Lung (tissue), 16 donors: ENCODE results near the gene MTRF1L. TPM values are rescaled to one million over a fixed set of nuclear protein-coding genes. Genes with fewer than 3 reads are reported as not detected.

Experiments
- ATAC-seq: fragments of 200-7000 bp; cut with Tn5 transposase; one replicate; pipeline ENCODE4 v1.9.1; 2020; ENCODE audit warnings: moderate number of reproducible peaks; ENCODE audit not compliant: insufficient read depth, low FRiP score
- DNase-seq, 3 donors: peaks; one replicate each; pipeline ENCODE4 v3.0.0-alpha.2; 2013 to 2017
- H3K27ac ChIP-seq, 2 donors: one replicate each; pipeline ENCODE4 v1.5.1; 2013; ENCODE audit warnings: mild to moderate bottlenecking in 2 of 2, moderate library complexity in 2 of 2, control low read depth in 1 of 2, inconsistent platforms in 1 of 2, low read depth in 1 of 2, low read length in 1 of 2
- H3K27me3 ChIP-seq, 3 donors: one replicate each; pipeline ENCODE4 v1.5.1; 2013; ENCODE audit warnings: low read length in 2 of 3; ENCODE audit not compliant: control insufficient read depth in 3 of 3, insufficient read depth in 3 of 3
- H3K36me3 ChIP-seq, 4 donors: one replicate each; pipeline ENCODE4 v1.5.1; 2013; ENCODE audit warnings: low read length in 4 of 4, mild to moderate bottlenecking in 1 of 4, moderate library complexity in 1 of 4; ENCODE audit not compliant: control insufficient read depth in 4 of 4, insufficient read depth in 4 of 4
- H3K4me1 ChIP-seq, 5 donors: one replicate each; pipeline ENCODE4 v1.5.1; 2013; ENCODE audit warnings: low read length in 5 of 5, mild to moderate bottlenecking in 2 of 5, moderate library complexity in 1 of 5; ENCODE audit not compliant: control insufficient read depth in 5 of 5, insufficient read depth in 5 of 5
- H3K4me3 ChIP-seq: one replicate; pipeline ENCODE4 v1.5.1; 2013; ENCODE audit warnings: mild to moderate bottlenecking, control low read depth, moderate library complexity
- H3K9ac ChIP-seq, 2 donors: one replicate each; pipeline ENCODE4 v1.5.1; 2013; ENCODE audit warnings: low read length in 2 of 2, control low read depth in 1 of 2; ENCODE audit not compliant: insufficient read depth in 1 of 2
- H3K9me3 ChIP-seq, 4 donors: one replicate each; pipeline ENCODE4 v1.5.1; 2013; ENCODE audit warnings: low read length in 3 of 4, mild to moderate bottlenecking in 1 of 4, moderate library complexity in 1 of 4; ENCODE audit not compliant: control insufficient read depth in 4 of 4, insufficient read depth in 3 of 4
- WGBS, 2 donors: extraction: QIAGEN DNeasy Blood & Tissue Kit; methylation state at CpG; one replicate each; pipeline ENCODE4 v1.1.7; 2013; 5-methylcytosine and 5-hydroxymethylcytosine counted together
- long read RNA-seq, 5 donors: transcript quantifications; one replicate each; lab custom pipeline, GENCODE V29; 2026
- polyA plus RNA-seq, 2 donors: library from polyadenylated mRNA; stranded (reverse); fragments of 200-250 nt; gene quantifications; one replicate each; pipeline ENCODE4 v1.2.1, GENCODE V29; 2013
- total RNA-seq, 2 donors: library from RNA; depleted of rRNA in 1 of 2; stranded (reverse); fragments of >200 nt in 1 of 2; gene quantifications; one replicate each; pipeline ENCODE4 v1.2.1, GENCODE V29; 2014 to 2021
- TF ChIP-seq, protein P1 (sequence below): IDR thresholded peaks from 2 replicates; pipeline ENCODE4 v1.5.1; 2012; ENCODE audit warnings: mild to moderate bottlenecking; ENCODE audit errors: control extremely low read depth, extremely low read depth
- donor health status: control.
- donor health status: control.
- donor health status: Bipolar disorder and iron deficiency.
- donor health status: healthy.
- donor health status: DM: yes; HTN: yes; CAD: no.

The MTRF1L gene, protein sequence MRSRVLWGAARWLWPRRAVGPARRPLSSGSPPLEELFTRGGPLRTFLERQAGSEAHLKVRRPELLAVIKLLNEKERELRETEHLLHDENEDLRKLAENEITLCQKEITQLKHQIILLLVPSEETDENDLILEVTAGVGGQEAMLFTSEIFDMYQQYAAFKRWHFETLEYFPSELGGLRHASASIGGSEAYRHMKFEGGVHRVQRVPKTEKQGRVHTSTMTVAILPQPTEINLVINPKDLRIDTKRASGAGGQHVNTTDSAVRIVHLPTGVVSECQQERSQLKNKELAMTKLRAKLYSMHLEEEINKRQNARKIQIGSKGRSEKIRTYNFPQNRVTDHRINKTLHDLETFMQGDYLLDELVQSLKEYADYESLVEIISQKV
- total RNA-seq (10 to 100 TPM; 13.9 to 16.3 TPM), polyA plus RNA-seq (10 to 100 TPM in 1 of 2 donors, 1 to 10 TPM in 1; 9.4 to 10.9 TPM)
- long read RNA-seq, donor 1, partial matches to known transcripts: 0 of 7 reads
- long read RNA-seq, donor 1, other reads (novel, unspliced or antisense): 0 of 7 reads
- long read RNA-seq, donor 2, partial matches to known transcripts: 0 of 2 reads
- long read RNA-seq, donor 2, other reads (novel, unspliced or antisense): 0 of 2 reads
- long read RNA-seq, donor 3, partial matches to known transcripts: 0 of 8 reads
- long read RNA-seq, donor 3, other reads (novel, unspliced or antisense): 0 of 8 reads
- long read RNA-seq, donor 4, partial matches to known transcripts: 5 of 9 reads
- long read RNA-seq, donor 4, other reads (novel, unspliced or antisense): 0 of 9 reads
- long read RNA-seq, donor 5, partial matches to known transcripts: 0 of 9 reads
- long read RNA-seq, donor 5, other reads (novel, unspliced or antisense): 0 of 9 reads

DNA sequence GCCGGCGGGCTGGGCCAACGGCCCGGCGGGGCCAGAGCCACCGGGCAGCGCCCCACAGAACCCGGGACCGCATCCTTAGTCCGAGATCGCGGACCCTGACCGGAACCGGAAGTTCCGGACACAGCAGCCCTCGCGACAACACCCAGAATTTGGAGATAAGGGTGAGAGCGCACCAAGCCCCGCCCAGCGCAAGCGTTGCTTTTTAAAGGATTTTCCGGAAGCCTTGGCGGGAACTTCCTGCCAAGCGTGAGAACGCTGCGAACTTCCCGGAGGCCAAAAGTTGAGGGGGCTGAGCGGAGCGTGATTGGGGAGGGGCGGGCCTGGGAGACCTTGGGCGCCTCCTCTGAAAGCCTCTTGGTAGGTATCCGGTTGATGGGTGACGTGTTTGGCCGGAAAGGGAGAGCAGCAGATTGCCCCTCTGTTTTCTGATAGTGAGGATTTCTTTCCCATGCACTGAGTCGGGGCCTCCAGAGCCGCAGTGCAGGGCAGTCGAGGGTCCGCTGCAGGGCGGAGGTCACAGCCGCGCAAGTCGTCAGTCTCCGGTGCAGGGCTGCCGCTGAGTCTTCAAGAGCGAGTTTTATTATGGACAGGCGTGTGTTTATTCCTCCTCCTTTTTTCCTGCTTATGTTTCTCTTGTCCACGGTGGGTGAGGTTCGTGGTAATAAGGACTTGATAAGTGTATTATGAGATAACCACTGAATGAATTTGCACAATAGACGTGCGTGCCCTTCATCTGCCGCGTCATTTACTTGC, at the start of gene MTRF1L:
TSS of gene MTRF1L (minus strand) at position 97 of the 753 bp plus-strand sequence. CDS start at position 73, 24 bp downstream.
- H3K9ac ChIP-seq: peak within 1 kb of the TSS; percentile 86 to 91
- peaks cover 0 to 5% (median 3%) of the 10 kb centered on the region in 4 donors for H3K36me3 ChIP-seq
- DNase-seq (peak; percentile 96 to 98 (median 98)), ATAC-seq (peak; percentile 96)
- no peaks in the 10 kb centered on the region for H3K9me3 ChIP-seq
- H3K4me3 ChIP-seq: peak within 1 kb of the TSS; percentile 90
- 0 to 1% methylated on average over 52 of the region's 52 CpGs for WGBS, 2 donors
- H3K27ac ChIP-seq: peak within 1 kb of the TSS; percentile 95 to 96
- no peaks in the 10 kb centered on the region for H3K27me3 ChIP-seq
- peaks cover 0 to 28% (median 11%) of the 10 kb centered on the region in 5 donors for H3K4me1 ChIP-seq
- TF ChIP-seq, protein P1, sequence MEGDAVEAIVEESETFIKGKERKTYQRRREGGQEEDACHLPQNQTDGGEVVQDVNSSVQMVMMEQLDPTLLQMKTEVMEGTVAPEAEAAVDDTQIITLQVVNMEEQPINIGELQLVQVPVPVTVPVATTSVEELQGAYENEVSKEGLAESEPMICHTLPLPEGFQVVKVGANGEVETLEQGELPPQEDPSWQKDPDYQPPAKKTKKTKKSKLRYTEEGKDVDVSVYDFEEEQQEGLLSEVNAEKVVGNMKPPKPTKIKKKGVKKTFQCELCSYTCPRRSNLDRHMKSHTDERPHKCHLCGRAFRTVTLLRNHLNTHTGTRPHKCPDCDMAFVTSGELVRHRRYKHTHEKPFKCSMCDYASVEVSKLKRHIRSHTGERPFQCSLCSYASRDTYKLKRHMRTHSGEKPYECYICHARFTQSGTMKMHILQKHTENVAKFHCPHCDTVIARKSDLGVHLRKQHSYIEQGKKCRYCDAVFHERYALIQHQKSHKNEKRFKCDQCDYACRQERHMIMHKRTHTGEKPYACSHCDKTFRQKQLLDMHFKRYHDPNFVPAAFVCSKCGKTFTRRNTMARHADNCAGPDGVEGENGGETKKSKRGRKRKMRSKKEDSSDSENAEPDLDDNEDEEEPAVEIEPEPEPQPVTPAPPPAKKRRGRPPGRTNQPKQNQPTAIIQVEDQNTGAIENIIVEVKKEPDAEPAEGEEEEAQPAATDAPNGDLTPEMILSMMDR: no peak

DNA sequence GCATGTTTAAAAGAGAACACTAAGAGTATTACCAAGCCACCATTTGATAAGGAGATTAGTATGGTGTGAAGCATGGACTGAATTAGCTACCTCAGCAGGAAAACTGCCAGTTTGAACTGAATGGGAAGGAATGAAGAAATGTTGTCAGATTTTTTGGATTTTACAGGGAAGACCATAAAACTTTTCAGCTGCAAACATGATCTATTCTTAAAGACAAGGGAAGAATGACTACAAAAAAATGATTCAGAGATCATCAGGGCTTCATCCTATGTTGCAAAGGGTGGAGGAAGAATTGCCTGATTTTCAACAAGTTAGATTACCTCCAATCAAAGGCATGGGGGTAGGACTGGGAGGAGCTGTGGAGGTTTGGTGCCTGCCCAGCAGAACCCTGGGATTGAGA, 49.3 kb upstream of the MTRF1L start:
- DNase-seq: no peak
- no peak overlapping the region for H3K4me3 ChIP-seq
- no peak overlapping the region for H3K27ac ChIP-seq
- ATAC-seq: no peak
- peaks cover 0 to 5% (median 0%) of the 10 kb centered on the region in 4 donors for H3K9me3 ChIP-seq
- no peaks in the 10 kb centered on the region for H3K36me3 ChIP-seq
- H3K4me1 ChIP-seq: no peaks in the 10 kb centered on the region
- no peaks in the 10 kb centered on the region for H3K27me3 ChIP-seq
- TF ChIP-seq, protein P1: no peak
- H3K9ac ChIP-seq: no peak overlapping the region

- Histone ChIP-seq H3K9me3 (peaks cover 0 to 5% (median 0%) of the 10 kb centered on the region in 4 donors), H3K4me3 (no peak overlapping the region), H3K27me3 (no peaks in the 10 kb centered on the region), H3K36me3 (no peaks in the 10 kb centered on the region), H3K4me1 (no peaks in the 10 kb centered on the region), H3K9ac (no peak overlapping the region), H3K27ac (no peak overlapping the region)
- DNase-seq (no peak), ATAC-seq (no peak)
- TF ChIP-seq, protein P1: no peak
- 88 to 94% methylated on average over 3 of the region's 3 CpGs for WGBS, 2 donors
These were observed 46.1 kb upstream of the MTRF1L start for GRCh38 chr6:153048631-153049030.
